Measurements from ENCODE around the gene DOHH.
"Not testable (repeated sequence)": the region's sequence is repeated elsewhere in the genome, so short reads cannot be mapped to it uniquely, and the experiment has no call there.

The DOHH gene

DNA sequence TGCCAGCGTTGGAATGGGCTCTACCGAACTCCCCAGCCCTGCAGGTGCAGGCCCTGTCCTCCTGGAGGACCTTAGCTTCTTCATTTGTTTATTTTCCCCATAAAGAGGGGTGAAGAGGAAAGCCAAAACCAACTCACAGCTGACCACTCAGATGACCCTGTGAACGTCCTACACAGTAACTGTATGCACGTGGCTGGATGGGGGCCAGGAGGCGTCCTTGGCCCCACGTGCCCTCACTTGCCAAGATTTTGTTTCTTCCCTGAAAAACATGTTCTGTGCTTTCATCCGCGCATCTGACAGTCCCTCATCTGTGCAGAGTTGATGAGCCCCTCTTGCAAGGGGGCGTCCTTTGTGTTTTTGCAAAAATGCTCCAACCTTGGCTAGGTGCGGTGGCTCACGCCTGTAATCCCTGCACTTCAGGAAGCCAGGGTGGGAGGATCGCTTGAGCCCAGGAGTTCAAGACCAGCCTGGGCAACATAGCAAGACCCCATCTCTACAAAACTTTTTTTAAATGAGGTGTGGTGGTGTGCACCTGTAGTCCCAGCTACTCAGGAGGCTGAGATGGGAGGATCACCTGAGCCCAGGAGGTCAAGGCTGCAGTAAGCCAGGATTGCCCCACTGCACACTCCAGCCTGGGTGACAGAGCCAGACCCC, 33.2 kb upstream of the DOHH start:
- no peak for DNase-seq

GRCh38 chr19:3533033-3533432, 32.6 kb upstream of the DOHH start:
- DNase-seq: no peak

GRCh38 chr19:3532154-3532786, 31.8 kb upstream of the DOHH start:
- no peak for DNase-seq

- no peak for DNase-seq
These were observed 31.2 kb upstream of the DOHH start for GRCh38 chr19:3531716-3532115.

GRCh38 chr19:3530389-3530788, 29.9 kb upstream of the DOHH start:
- no peak for DNase-seq

- DNase-seq: not testable (repeated sequence)
These were observed 28.8 kb upstream of the DOHH start for GRCh38 chr19:3529299-3529698.

GRCh38 chr19:3528539-3529211, 28.2 kb upstream of the DOHH start:
- DNase-seq: no peak

- DNase-seq: no peak
These were observed 27.6 kb upstream of the DOHH start for GRCh38 chr19:3528080-3528479.

GRCh38 chr19:3527238-3527910, 26.9 kb upstream of the DOHH start:
- DNase-seq: no peak

- no peak for DNase-seq
These were observed 26.2 kb upstream of the DOHH start for GRCh38 chr19:3526507-3527237.

DNA sequence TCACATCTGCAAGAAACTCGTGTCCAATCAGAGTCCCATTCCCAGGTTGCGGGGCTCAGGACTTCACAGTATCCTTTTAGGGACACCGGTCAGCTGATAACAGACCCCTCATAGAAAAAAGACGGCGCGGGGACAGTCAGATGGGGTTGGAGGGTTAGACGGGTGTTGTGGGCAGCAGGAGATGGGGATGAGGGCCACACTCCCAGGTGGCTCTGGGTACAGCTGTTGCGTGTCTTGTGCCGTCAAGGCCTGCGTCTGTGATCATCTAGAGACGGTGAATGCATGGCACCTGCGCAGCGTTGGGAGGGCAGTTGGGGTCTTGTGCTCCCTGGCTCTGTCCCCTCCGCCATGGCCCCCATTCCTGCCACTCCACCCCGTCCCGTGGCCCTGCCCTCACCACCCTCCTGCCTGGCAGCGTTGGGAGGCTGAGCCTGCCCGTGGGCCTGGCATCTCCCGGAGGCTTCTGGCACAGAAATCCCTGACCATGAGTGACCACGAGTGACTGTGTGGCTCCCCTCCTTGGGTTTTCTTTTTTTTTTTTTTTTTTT, 24.5 kb upstream of the DOHH start:
- no peak for DNase-seq

DNA sequence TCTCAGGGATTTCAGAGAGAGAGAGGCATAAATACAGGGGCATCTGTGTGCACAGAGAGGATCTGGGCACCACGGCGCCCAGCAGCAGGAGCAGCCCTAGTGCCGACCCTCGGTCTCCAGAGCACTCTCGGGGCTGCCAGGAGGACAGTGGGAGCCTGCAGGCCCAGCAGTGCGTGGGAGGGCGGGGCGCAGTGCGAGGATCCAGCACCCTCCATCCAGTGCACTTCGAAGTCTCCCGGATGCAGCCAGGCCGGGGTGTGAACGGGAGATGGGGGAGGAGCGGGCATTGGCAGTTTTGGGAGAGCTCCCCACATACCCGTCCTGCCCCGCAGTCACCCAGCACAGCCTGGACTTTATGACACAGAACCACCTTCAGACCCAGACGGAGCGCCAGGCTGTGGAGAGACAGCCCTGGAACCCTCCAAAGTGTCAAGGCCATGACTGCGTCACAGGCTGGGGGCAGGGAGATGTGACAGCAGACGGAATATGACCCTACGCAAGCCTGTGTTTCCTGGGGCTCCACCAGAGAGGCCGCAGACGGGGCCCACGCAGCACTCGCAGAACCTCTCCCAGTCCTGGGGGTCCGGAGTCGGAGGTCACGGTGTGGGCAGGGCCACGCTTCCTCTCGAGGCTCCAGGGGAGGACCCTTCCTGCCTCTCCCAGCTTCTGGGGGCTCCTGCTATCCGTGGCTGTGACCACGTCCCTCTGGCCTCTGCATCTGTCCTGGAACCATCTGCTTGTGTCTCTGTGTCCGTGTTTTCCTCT, 23.8 kb upstream of the DOHH start:
- no peak for DNase-seq

- DNase-seq: no peak
These were observed 23.0 kb upstream of the DOHH start for GRCh38 chr19:3523361-3524077.

GRCh38 chr19:3522421-3523360, 22.2 kb upstream of the DOHH start:
- DNase-seq: no peak

- DNase-seq: no peak
These were observed 20.6 kb upstream of the DOHH start for GRCh38 chr19:3521104-3521445.

DNA sequence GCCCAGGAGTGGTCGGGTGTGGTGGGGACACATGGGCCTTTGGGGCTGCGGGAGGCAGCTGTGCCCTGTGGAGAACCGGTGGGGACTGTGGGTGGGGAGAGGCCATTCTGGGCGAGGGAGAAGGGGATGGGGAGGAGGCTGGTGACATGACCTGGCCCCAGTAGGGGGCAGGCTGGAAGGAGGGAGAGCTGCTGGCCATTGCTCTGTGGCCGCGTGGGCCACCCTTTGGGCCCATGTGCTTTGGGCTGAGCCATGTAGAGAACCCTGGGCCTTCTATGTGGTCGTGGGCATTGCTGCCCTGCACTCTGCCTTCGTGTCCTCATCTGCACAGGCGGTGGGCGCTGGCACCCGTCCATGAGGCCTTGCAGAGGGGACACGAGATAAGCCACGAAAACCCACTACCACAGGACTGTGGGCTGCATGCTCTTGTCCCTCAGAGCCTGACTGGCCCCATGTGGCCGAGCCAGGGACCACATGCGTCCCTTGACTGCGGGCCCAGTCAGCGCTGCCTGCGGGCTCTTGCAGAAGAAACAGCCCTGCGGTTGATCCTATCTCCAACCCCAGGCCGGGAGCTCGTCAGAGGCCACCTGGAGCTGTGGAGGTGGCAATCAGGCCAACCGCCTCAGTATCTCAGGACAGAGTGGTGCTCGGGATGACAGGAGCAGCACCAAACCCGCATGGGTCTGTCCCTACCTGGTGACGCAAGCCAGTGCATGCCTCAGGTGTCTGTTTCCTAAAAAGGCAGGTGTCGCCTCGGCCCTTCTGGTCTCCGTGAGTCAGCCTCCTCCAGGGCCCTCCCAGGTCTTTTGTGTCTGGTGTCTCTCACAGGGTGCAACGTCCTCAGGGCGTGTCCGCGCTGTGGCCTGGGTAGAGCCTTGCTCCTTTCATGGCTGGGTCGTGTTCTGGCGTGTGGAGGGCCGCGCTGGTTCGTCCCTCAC, 20.0 kb upstream of the DOHH start:
- DNase-seq: no peak

DNA sequence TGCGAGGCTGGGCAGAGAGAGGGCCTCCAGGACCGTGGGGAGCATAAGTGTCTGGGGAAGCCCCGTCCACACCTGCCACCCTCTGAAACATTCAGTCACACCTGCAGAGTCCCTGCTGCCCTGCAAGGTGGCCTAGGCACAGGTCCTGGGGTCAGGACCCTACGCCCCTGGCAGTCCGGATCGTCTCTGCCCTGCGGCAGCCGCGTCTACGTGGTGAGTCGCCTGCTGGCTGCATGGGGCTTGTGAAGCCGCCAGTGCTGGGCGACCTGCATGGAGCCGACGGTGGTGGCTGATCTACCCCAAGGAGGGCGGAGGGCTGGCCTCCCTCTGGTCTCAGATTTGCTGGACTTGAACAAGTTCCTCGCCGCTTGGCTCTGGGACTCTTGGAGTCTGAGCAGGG, 18.7 kb upstream of the DOHH start:
- no peak for DNase-seq

DNA sequence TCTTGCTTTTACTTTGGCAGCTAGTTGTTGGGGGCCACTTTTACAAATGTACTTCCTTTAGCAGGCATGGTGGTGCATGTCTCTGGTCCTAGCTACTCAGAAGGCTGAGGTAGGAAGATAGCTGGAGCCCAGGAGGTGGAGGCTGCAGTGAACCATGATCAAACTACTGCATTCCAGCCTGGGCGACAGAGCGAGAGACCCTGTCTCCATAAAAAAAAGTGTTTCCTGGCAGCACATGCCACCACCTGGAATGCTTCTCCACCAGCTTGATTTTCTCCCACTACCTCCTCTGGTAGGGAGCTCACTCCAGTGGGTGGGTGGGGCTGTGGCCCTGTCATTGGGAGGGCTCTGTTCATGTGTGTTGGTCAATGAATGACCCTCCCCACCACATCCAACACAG, 18.2 kb upstream of the DOHH start:
- DNase-seq: no peak

DNA sequence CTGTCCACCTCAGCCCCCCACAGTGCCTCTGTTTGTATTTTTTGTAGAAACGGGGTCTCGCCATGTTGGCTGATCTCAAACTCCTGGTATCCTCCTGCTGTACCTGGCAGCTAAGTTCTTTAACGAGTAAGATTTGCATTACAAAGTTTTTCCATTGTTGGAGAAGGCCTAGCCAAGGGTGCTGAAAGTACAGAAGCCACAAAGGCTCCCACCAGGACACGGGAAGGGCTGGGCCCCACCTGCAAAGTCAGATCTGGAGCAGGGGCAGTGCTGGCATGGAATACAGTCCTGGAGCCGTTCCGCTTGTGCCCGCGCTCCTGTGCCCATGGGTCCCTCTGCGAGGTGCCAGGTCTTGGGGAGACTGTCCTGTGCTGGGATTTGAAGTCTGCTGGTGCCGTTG, 17.8 kb upstream of the DOHH start:
- no peak for DNase-seq
